Karpas-422 (cell line): ENCODE data around the gene MRPL20. TPM values are rescaled to one million over a fixed set of nuclear protein-coding genes. Genes with fewer than 3 reads are reported as not detected.

ENCODE experiments used
- DNase-seq: peaks from one replicate; pipeline ENCODE4 v3.0.0-alpha.2; 2015
- H2AFZ ChIP-seq: fragments of 200-600 bp; sonication (generic); 2 replicates; pipeline ENCODE4 v1.6.1; 2014; ENCODE audit warnings: antibody characterized with exemption, low read length, mixed read lengths
- H3K27ac ChIP-seq: fragments of 200-600 bp; sonication (generic); 2 replicates; pipeline ENCODE4 v1.5.1; 2014; ENCODE audit warnings: mild to moderate bottlenecking, low read length, moderate library complexity
- H3K27me3 ChIP-seq: fragments of 200-600 bp; sonication (generic); 2 replicates; pipeline ENCODE4 v1.6.1; 2014; ENCODE audit warnings: low read length, mixed read lengths
- H3K36me3 ChIP-seq: fragments of 200-600 bp; sonication (generic); 2 replicates; pipeline ENCODE4 v1.6.1; 2014; ENCODE audit warnings: low read length, mixed read lengths; ENCODE audit not compliant: insufficient read depth
- H3K4me1 ChIP-seq: fragments of 200-600 bp; sonication (generic); 2 replicates; pipeline ENCODE4 v1.6.1; 2014; ENCODE audit warnings: mild to moderate bottlenecking, low read length, mixed read lengths
- H3K4me2 ChIP-seq: fragments of 200-600 bp; sonication (generic); 2 replicates; pipeline ENCODE4 v1.6.1; 2014; ENCODE audit warnings: low read length, low read depth, mild to moderate bottlenecking; ENCODE audit not compliant: poor library complexity, severe bottlenecking
- H3K4me3 ChIP-seq: fragments of 200-600 bp; sonication (generic); 2 replicates; pipeline ENCODE4 v1.5.1; 2014; ENCODE audit warnings: mild to moderate bottlenecking, antibody characterized with exemption, low read length, mixed read lengths
- H3K79me2 ChIP-seq: fragments of 200-600 bp; sonication (generic); 2 replicates; pipeline ENCODE4 v1.6.1; 2014; ENCODE audit warnings: mild to moderate bottlenecking, low read length, mixed read lengths
- H3K9ac ChIP-seq: fragments of 200-600 bp; sonication (generic); 2 replicates; pipeline ENCODE4 v1.6.0; 2014; ENCODE audit warnings: low read length
- H3K9me2 ChIP-seq: fragments of 200-600 bp; sonication (generic), shearing (Covaris generic); replicated peaks from 2 replicates; pipeline ENCODE4 v1.6.0; 2014; ENCODE audit warnings: mild to moderate bottlenecking, low read length, moderate library complexity; ENCODE audit not compliant: insufficient read depth
- H3K9me3 ChIP-seq: fragments of 300-700, 200-600 bp; sonication (generic); 2 replicates; pipeline ENCODE4 v1.6.1; 2014; ENCODE audit warnings: low read length, mixed read lengths
- H4K20me1 ChIP-seq: fragments of 200-600 bp; sonication (generic); 2 replicates; pipeline ENCODE4 v1.6.1; 2014; ENCODE audit warnings: mild to moderate bottlenecking, antibody characterized with exemption, low read length, low read depth; ENCODE audit not compliant: insufficient read depth
- total RNA-seq: library from RNA; depleted of rRNA; stranded (reverse); fragments of >200 nt; shearing (Covaris generic); gene quantifications from 2 replicates; pipeline ENCODE4 v1.2.3, GENCODE V29; 2014; ENCODE audit warnings: low replicate concordance

MRPL20 gene
- total RNA-seq, 1 experiment from 2014 or later, result 136 TPM

- peak overlapping the region; percentile 76 for H3K4me2 ChIP-seq
These were observed 5.6 kb downstream of the MRPL20 start for GRCh38 chr1:1401457-1402010.

GRCh38 chr1:1400576-1401456 lies 6.3 kb downstream of the MRPL20 start:
- H3K9ac ChIP-seq, result peak overlapping the region; percentile 96
- peaks cover 39% of the 10 kb centered on the region for H3K4me1 ChIP-seq
- no peak overlapping the region for H2AFZ ChIP-seq
- peaks cover 61% of the 10 kb centered on the region for H3K79me2 ChIP-seq
- H3K27ac ChIP-seq, result peak overlapping the region; percentile 71; the same call in 1 of the 2 replicates
- peaks cover 42% of the 10 kb centered on the region for H3K36me3 ChIP-seq
- H4K20me1 ChIP-seq, result peaks cover 16% of the 10 kb centered on the region; the same call in 1 of the 2 replicates
- H3K4me2 ChIP-seq, result peak overlapping the region; percentile 76
- peak overlapping the region; percentile 96 for H3K4me3 ChIP-seq
- no peaks in the 10 kb centered on the region for H3K27me3 ChIP-seq
- no peaks in the 10 kb centered on the region for H3K9me3 ChIP-seq
- no peaks in the 10 kb centered on the region for H3K9me2 ChIP-seq
- no peak for DNase-seq

More at GRCh38 chr1:1401457-1402010, 5.6 kb downstream of the MRPL20 start:
- no peaks in the 10 kb centered on the region for H3K27me3 ChIP-seq
- H4K20me1 ChIP-seq, result peaks cover 16% of the 10 kb centered on the region; the same call in 1 of the 2 replicates
- H3K9me2 ChIP-seq, result no peaks in the 10 kb centered on the region
- no peak for DNase-seq
- H2AFZ ChIP-seq, result no peak overlapping the region
- H3K4me1 ChIP-seq, result peaks cover 45% of the 10 kb centered on the region
- no peak overlapping the region for H3K27ac ChIP-seq
- peaks cover 68% of the 10 kb centered on the region for H3K79me2 ChIP-seq
- peaks cover 44% of the 10 kb centered on the region for H3K36me3 ChIP-seq
- peak overlapping the region; percentile 96; the same call in 1 of the 2 replicates for H3K4me3 ChIP-seq
- no peaks in the 10 kb centered on the region for H3K9me3 ChIP-seq
- H3K9ac ChIP-seq, result peak overlapping the region; percentile 96

- Histone ChIP-seq H3K79me2 (peaks cover 60% of the 10 kb centered on the region), H2AFZ (no peak overlapping the region), H3K4me3 (peak overlapping the region; percentile 96), H3K4me2 (peak overlapping the region; percentile 76), H3K9me2 (no peaks in the 10 kb centered on the region), H3K27me3 (no peaks in the 10 kb centered on the region), H3K9ac (peak overlapping the region; percentile 96), H3K36me3 (peaks cover 41% of the 10 kb centered on the region), H3K9me3 (no peaks in the 10 kb centered on the region), H4K20me1 (peaks cover 16% of the 10 kb centered on the region; the same call in 1 of the 2 replicates), H3K27ac (peak overlapping the region; percentile 71), H3K4me1 (peaks cover 32% of the 10 kb centered on the region)
- peak; percentile 76 for DNase-seq
These were observed 7.1 kb downstream of the MRPL20 start for GRCh38 chr1:1399872-1400575.

- Histone ChIP-seq H3K27ac (peak within 1 kb of the TSS; percentile 71), H3K27me3 (no peaks in the 10 kb centered on the region), H3K4me2 (peak within 1 kb of the TSS; percentile 76), H3K4me3 (peak within 1 kb of the TSS; percentile 96), H3K36me3 (peaks cover 40% of the 10 kb centered on the region), H3K9ac (peak within 1 kb of the TSS; percentile 99), H4K20me1 (peaks cover 16% of the 10 kb centered on the region; the same call in 1 of the 2 replicates), H3K9me3 (no peaks in the 10 kb centered on the region), H3K4me1 (peaks cover 32% of the 10 kb centered on the region), H2AFZ (no peak within 1 kb of the TSS), H3K9me2 (no peaks in the 10 kb centered on the region), H3K79me2 (peaks cover 56% of the 10 kb centered on the region)
- DNase-seq, result peak; percentile 100
These were observed 7.8 kb downstream of the MRPL20 start, which contains the start of gene CCNL2 for GRCh38 chr1:1399187-1399871. Gene CCNL2, minus strand, starts transcription at chr1:1399335. Its CDS starts 29 bp downstream, at chr1:1399306.

- H3K9me2 ChIP-seq, result no peaks in the 10 kb centered on the region
- H2AFZ ChIP-seq, result no peak overlapping the region
- no peaks in the 10 kb centered on the region for H3K9me3 ChIP-seq
- peak overlapping the region; percentile 56 for H3K27ac ChIP-seq
- H3K4me1 ChIP-seq, result peaks cover 32% of the 10 kb centered on the region
- H3K9ac ChIP-seq, result peak overlapping the region; percentile 99
- no peak for DNase-seq
- H4K20me1 ChIP-seq, result peaks cover 16% of the 10 kb centered on the region; the same call in 1 of the 2 replicates
- peaks cover 56% of the 10 kb centered on the region for H3K79me2 ChIP-seq
- peak overlapping the region; percentile 76 for H3K4me2 ChIP-seq
- peak overlapping the region; percentile 96 for H3K4me3 ChIP-seq
- H3K27me3 ChIP-seq, result no peaks in the 10 kb centered on the region
- peaks cover 39% of the 10 kb centered on the region for H3K36me3 ChIP-seq
These were observed 8.4 kb downstream of the MRPL20 start for GRCh38 chr1:1398677-1399186.

- Histone ChIP-seq H3K9me2 (no peaks in the 10 kb centered on the region), H3K27ac (peak overlapping the region; percentile 56), H3K9ac (peak overlapping the region; percentile 99), H3K36me3 (peaks cover 44% of the 10 kb centered on the region), H3K4me3 (peak overlapping the region; percentile 96), H3K79me2 (peaks cover 62% of the 10 kb centered on the region), H3K9me3 (no peaks in the 10 kb centered on the region), H4K20me1 (peaks cover 20% of the 10 kb centered on the region; the same call in 1 of the 2 replicates), H3K4me1 (peaks cover 32% of the 10 kb centered on the region), H3K27me3 (no peaks in the 10 kb centered on the region), H2AFZ (no peak overlapping the region), H3K4me2 (peak overlapping the region; percentile 76)
- DNase-seq, result no peak
These were observed 9.1 kb downstream of the MRPL20 start for GRCh38 chr1:1397839-1398523.

- Histone ChIP-seq H3K27me3 (no peaks in the 10 kb centered on the region), H3K36me3 (peaks cover 60% of the 10 kb centered on the region), H3K4me2 (no peak overlapping the region), H2AFZ (no peak overlapping the region), H3K4me3 (no peak overlapping the region), H3K9me3 (no peaks in the 10 kb centered on the region), H3K9me2 (no peaks in the 10 kb centered on the region), H3K79me2 (peaks cover 57% of the 10 kb centered on the region), H3K4me1 (peaks cover 12% of the 10 kb centered on the region), H3K27ac (no peak overlapping the region), H3K9ac (no peak overlapping the region), H4K20me1 (peaks cover 10% of the 10 kb centered on the region; the same call in 1 of the 2 replicates)
- no peak for DNase-seq
These were observed 11.9 kb downstream of the MRPL20 start for GRCh38 chr1:1395166-1395565.
